ENCODE measurements around the gene TRAF3IP1.
"Not testable (repeated sequence)": the region's sequence is repeated elsewhere in the genome, so short reads cannot be mapped to it uniquely, and the experiment has no call there.

The TRAF3IP1 gene

DNA sequence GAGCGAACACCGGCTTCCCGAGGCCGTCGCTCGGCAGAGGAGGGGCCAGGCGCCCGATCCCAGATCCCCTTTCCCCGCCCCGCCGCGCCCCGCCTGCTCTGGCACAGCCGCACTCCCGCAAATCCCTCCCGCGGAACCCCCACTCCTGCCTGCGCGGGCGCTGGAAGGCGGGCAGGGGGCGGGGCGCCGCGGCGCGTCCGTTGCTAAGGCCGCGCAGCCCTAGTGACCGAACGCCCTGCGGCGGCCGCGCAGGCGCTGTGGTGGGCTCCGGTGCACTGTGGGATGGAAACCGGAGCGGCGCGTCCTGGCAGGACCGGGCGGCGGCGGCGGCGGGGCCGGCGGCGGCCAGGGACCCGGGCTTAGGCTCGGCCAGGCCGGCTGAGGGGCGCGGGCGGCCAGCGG, at the start of gene TRAF3IP1:
Gene TRAF3IP1 (plus strand): TSS at position 273 of the 402 bp plus-strand sequence. CDS start 145 bp downstream, outside the sequence.
- no peak for TF ChIP-seq JUND (IDR thresholded peaks at IDR 0.05; ENCODE audit: low read depth)
- DNase-seq (ENCODE audit: low read depth in 1 of 2, low spot score in 1 of 2), result peak; percentile 89 to 94
- in situ Hi-C loops (cut with HindIII; ENCODE audit: low pct_unique_long_range_greater_than_20kb, low sequenced_read_pairs), result no loop called here

- TF ChIP-seq JUND (IDR thresholded peaks at IDR 0.05; ENCODE audit: low read depth), result no peak
- no peak for DNase-seq (ENCODE audit: low read depth in 1 of 2, low spot score in 1 of 2)
- in situ Hi-C loops (cut with HindIII; ENCODE audit: low pct_unique_long_range_greater_than_20kb, low sequenced_read_pairs), result no loop called here
Measured at GRCh38 chr2:238270606-238271005, 49.7 kb upstream of the TRAF3IP1 start.

- no peak for TF ChIP-seq JUND (IDR thresholded peaks at IDR 0.05; ENCODE audit: low read depth)
- in situ Hi-C loops (cut with HindIII; ENCODE audit: low pct_unique_long_range_greater_than_20kb, low sequenced_read_pairs), result no loop called here
- no peak for DNase-seq (ENCODE audit: low read depth in 1 of 2, low spot score in 1 of 2)
Measured at GRCh38 chr2:238271061-238271554, 49.2 kb upstream of the TRAF3IP1 start.

- DNase-seq (ENCODE audit: low read depth in 1 of 2, low spot score in 1 of 2); in situ Hi-C loops (cut with HindIII; ENCODE audit: low pct_unique_long_range_greater_than_20kb, low sequenced_read_pairs): not testable (repeated sequence)
Measured at GRCh38 chr2:238271686-238272085, 48.6 kb upstream of the TRAF3IP1 start.

- in situ Hi-C loops (cut with HindIII; ENCODE audit: low pct_unique_long_range_greater_than_20kb, low sequenced_read_pairs), result no loop called here
- no peak for DNase-seq (ENCODE audit: low read depth in 1 of 2, low spot score in 1 of 2)
- no peak for TF ChIP-seq JUND (IDR thresholded peaks at IDR 0.05; ENCODE audit: low read depth)
Measured at GRCh38 chr2:238272156-238272555, 48.2 kb upstream of the TRAF3IP1 start.

DNA sequence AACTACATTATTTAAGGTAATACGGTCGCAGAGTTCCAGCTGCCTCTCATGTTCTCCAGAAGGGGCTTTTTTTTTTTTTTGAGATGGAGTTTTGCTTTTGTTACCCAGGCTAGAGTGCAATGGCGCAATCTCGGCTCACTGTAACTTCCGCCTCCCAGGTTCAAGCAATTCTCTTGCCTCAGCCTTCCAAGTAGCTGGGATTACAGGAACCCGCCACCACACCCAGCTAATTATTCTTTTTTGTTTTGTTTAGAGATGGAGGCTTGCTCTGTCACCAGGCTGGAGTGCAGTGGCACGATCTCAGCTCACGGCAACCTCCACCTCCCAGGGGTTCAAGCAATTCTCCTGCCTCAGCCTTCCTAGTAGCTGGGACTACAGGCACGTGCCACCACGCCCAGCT, 46.9 kb upstream of the TRAF3IP1 start:
- in situ Hi-C loops (cut with HindIII; ENCODE audit: low pct_unique_long_range_greater_than_20kb, low sequenced_read_pairs); DNase-seq (ENCODE audit: low read depth in 1 of 2, low spot score in 1 of 2): not testable (repeated sequence)

DNA sequence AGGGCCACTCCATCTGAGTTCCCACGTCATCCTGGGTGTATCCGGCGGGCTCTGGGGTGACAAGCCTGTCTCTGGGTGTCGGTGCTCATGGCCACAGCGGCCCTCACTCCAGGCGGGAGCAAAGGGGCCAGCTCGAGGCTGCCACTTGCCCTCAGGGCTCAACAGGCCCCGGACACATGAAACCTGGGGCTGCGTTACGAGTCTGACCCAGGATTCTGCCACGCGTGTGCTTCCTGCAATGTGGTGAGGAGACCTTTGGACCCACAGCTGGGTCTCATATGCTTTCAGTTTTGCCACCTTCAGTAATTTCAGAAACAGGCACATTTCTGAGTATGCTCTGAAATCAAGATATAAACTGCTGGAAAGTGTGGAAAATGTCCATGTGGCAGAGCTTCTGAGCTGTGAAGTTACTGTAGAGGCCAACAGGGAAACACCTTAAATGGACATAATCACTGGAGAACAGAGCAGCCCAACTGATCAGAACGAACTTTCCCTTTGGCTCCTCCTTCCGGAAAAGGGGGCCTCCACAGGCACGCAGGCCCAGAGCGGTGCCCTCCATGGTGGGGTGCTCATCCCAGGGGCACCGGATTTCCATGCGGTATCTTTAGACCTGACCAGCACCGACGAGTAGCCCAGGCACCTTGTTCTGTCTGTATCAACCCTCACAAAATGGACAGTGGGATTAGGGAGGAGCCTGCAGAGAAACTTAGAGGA, 46.0 kb upstream of the TRAF3IP1 start:
- no peak for DNase-seq (ENCODE audit: low read depth in 1 of 2, low spot score in 1 of 2)
- no peak for TF ChIP-seq JUND (IDR thresholded peaks at IDR 0.05; ENCODE audit: low read depth)
- in situ Hi-C loops (cut with HindIII; ENCODE audit: low pct_unique_long_range_greater_than_20kb, low sequenced_read_pairs), result no loop called here

DNA sequence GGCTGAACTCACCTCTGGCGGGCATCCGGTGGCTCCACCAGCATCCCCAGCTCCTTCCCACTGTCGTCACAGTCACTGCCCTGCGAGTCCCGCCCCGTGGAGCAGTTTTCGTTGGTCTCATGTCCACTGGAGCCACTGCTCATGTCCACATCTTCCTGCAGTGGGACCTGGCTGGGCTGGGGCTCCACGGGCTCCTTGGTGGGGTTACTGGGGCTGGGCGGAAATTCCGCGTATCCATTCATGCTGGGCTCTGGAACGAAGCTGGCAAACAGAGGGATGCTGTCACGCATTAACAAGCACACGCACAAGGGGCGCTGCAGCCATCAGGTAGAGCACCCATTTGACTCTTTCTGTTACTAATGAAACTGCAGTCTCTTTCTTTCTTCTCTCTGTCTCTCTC, 42.6 kb upstream of the TRAF3IP1 start:
- in situ Hi-C loops (cut with HindIII; ENCODE audit: low pct_unique_long_range_greater_than_20kb, low sequenced_read_pairs), result no loop called here
- peak in 1 of 2 experiments; percentile 55 for DNase-seq (ENCODE audit: low read depth in 1 of 2, low spot score in 1 of 2)
- TF ChIP-seq JUND (IDR thresholded peaks at IDR 0.05; ENCODE audit: low read depth), result no peak

- no peak for TF ChIP-seq JUND (IDR thresholded peaks at IDR 0.05; ENCODE audit: low read depth)
- in situ Hi-C loops (cut with HindIII; ENCODE audit: low pct_unique_long_range_greater_than_20kb, low sequenced_read_pairs), result no loop called here
- no peak for DNase-seq (ENCODE audit: low read depth in 1 of 2, low spot score in 1 of 2)
Measured at GRCh38 chr2:238278626-238279323, 41.5 kb upstream of the TRAF3IP1 start.

DNA sequence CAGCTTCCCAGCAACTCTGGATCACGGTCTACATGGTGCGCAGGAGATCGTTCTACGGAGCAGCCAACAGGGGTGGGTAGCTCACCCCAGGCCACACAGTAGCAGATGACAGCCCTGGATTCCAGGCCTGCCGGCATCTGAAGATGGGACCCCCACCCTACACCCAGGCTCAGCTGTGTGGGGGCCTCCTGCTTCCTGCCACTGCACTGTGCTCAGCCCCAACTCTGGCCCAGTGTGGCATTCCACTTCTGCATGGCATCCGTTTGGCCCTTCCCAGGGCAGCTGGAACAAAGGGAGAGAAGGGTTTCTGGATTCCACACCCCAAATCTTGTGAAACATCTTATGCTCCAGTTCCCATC, 41.0 kb upstream of the TRAF3IP1 start:
- TF ChIP-seq JUND (IDR thresholded peaks at IDR 0.05; ENCODE audit: low read depth), result no peak
- DNase-seq (ENCODE audit: low read depth in 1 of 2, low spot score in 1 of 2), result no peak
- in situ Hi-C loops (cut with HindIII; ENCODE audit: low pct_unique_long_range_greater_than_20kb, low sequenced_read_pairs), result no loop called here

GRCh38 chr2:238280083-238280825, 40.1 kb upstream of the TRAF3IP1 start:
- no peak for TF ChIP-seq JUND (IDR thresholded peaks at IDR 0.05; ENCODE audit: low read depth)
- no peak for DNase-seq (ENCODE audit: low read depth in 1 of 2, low spot score in 1 of 2)
- in situ Hi-C loops (cut with HindIII; ENCODE audit: low pct_unique_long_range_greater_than_20kb, low sequenced_read_pairs), result no loop called here

- DNase-seq (ENCODE audit: low read depth in 1 of 2, low spot score in 1 of 2), result no peak
- no peak for TF ChIP-seq JUND (IDR thresholded peaks at IDR 0.05; ENCODE audit: low read depth)
- in situ Hi-C loops (cut with HindIII; ENCODE audit: low pct_unique_long_range_greater_than_20kb, low sequenced_read_pairs), result no loop called here
Measured at GRCh38 chr2:238281826-238282480, 38.4 kb upstream of the TRAF3IP1 start.

All from T47D (cell line).